Glutamatergic neuron (in vitro differentiated cells): Measurements from ENCODE around the gene GRB10. TPM values are rescaled to one million over a fixed set of nuclear protein-coding genes. Genes with fewer than 3 reads are reported as not detected.

Experiments
- DNase-seq: peaks from one replicate; pipeline ENCODE4 v3.0.0; 2022
- H3K27ac Mint-ChIP-seq: one replicate; pipeline ENCODE4 v1.8.0; 2020; ENCODE audit warnings: mild to moderate bottlenecking, mixed read lengths, inconsistent platforms; ENCODE audit not compliant: unreplicated experiment
- H3K27me3 Mint-ChIP-seq: one replicate; pipeline ENCODE4 v1.8.0; 2020; ENCODE audit warnings: mild to moderate bottlenecking, moderate library complexity, mixed read lengths, inconsistent platforms; ENCODE audit not compliant: unreplicated experiment
- H3K36me3 Mint-ChIP-seq: one replicate; pipeline ENCODE4 v1.8.0; 2020; ENCODE audit warnings: mild to moderate bottlenecking, mixed read lengths, inconsistent platforms; ENCODE audit not compliant: unreplicated experiment
- H3K4me1 Mint-ChIP-seq: one replicate; pipeline ENCODE4 v1.8.0; 2020; ENCODE audit warnings: mild to moderate bottlenecking, low read depth, mixed read lengths, inconsistent platforms; ENCODE audit not compliant: unreplicated experiment
- H3K4me3 Mint-ChIP-seq: one replicate; pipeline ENCODE4 v1.8.0; 2020; ENCODE audit warnings: mild to moderate bottlenecking, mixed read lengths, inconsistent platforms; ENCODE audit not compliant: unreplicated experiment
- H3K9me3 Mint-ChIP-seq: one replicate; pipeline ENCODE4 v1.8.0; 2020; ENCODE audit warnings: mild to moderate bottlenecking, moderate library complexity, mixed read lengths, inconsistent platforms; ENCODE audit not compliant: unreplicated experiment
- CTCF ChIP-seq: fragments of 200-600 bp; sonication (generic); IDR thresholded peaks from one replicate; pipeline ENCODE4 v1.5.0; 2021; ENCODE audit not compliant: partially characterized antibody, unreplicated experiment
- total RNA-seq: library from RNA; stranded (reverse); fragmentation: NEBNext Ultra II Directional; extraction: Animal tissue kit (Norgen Biotek cat#: 25700); gene quantifications from one replicate; pipeline ENCODE4 v1.2.1, GENCODE V29; 2021; ENCODE audit not compliant: unreplicated experiment

Gene GRB10
- total RNA-seq, 1 donor from 2014 or later = 182 TPM

GRCh38 chr7:50805447-50806125 is 22.9 kb upstream of the GRB10 start:
- no peaks in the 10 kb centered on the region for H3K4me1 Mint-ChIP-seq
- H3K27ac Mint-ChIP-seq = no peak overlapping the region
- peaks cover 2% of the 10 kb centered on the region for H3K27me3 Mint-ChIP-seq
- TF ChIP-seq CTCF = no peak
- DNase-seq = no peak
- H3K4me3 Mint-ChIP-seq = no peak overlapping the region
- peaks cover 5% of the 10 kb centered on the region for H3K36me3 Mint-ChIP-seq
- peaks cover 1% of the 10 kb centered on the region for H3K9me3 Mint-ChIP-seq

- TF ChIP-seq CTCF = no peak
- H3K9me3 Mint-ChIP-seq = peaks cover 3% of the 10 kb centered on the region
- H3K27me3 Mint-ChIP-seq = peaks cover 4% of the 10 kb centered on the region
- no peak overlapping the region for H3K4me3 Mint-ChIP-seq
- no peak for DNase-seq
- H3K27ac Mint-ChIP-seq = no peak overlapping the region
- H3K36me3 Mint-ChIP-seq = peaks cover 2% of the 10 kb centered on the region
- H3K4me1 Mint-ChIP-seq = no peaks in the 10 kb centered on the region
These were observed 21.0 kb upstream of the GRB10 start for GRCh38 chr7:50803359-50804337.

- no peak for TF ChIP-seq CTCF
These were observed 19.2 kb upstream of the GRB10 start for GRCh38 chr7:50801907-50802306.

GRCh38 chr7:50799873-50800272 is 17.2 kb upstream of the GRB10 start:
- peaks cover 5% of the 10 kb centered on the region for H3K27me3 Mint-ChIP-seq
- no peak for TF ChIP-seq CTCF
- H3K27ac Mint-ChIP-seq = no peak overlapping the region
- H3K9me3 Mint-ChIP-seq = peaks cover 5% of the 10 kb centered on the region
- H3K4me1 Mint-ChIP-seq = no peaks in the 10 kb centered on the region
- H3K4me3 Mint-ChIP-seq = no peak overlapping the region
- H3K36me3 Mint-ChIP-seq = peaks cover 4% of the 10 kb centered on the region
- DNase-seq = no peak

More at GRCh38 chr7:50801907-50802306, 19.2 kb upstream of the GRB10 start:
- Mint-ChIP-seq H3K9me3 (peaks cover 5% of the 10 kb centered on the region), H3K4me3 (no peak overlapping the region), H3K4me1 (no peaks in the 10 kb centered on the region), H3K27ac (no peak overlapping the region), H3K27me3 (peaks cover 5% of the 10 kb centered on the region), H3K36me3 (peaks cover 4% of the 10 kb centered on the region)
- DNase-seq = no peak
